GM23248 (cell line): ENCODE data around the gene DNAAF9.

ENCODE experiments used
- EZH2 ChIP-seq: fragments of 200-600 bp; sonication (generic); IDR thresholded peaks from 2 replicates; pipeline ENCODE4 v1.6.1; 2018; ENCODE audit warnings: antibody characterized with exemption, mild to moderate bottlenecking; ENCODE audit not compliant: insufficient read depth, poor library complexity, severe bottlenecking
- EZH2phosphoT487 ChIP-seq: fragments of 200-600 bp; sonication (generic); IDR thresholded peaks from 2 replicates; pipeline ENCODE4 v1.6.1; 2018; ENCODE audit warnings: antibody characterized with exemption, moderate library complexity, mild to moderate bottlenecking, low read depth; ENCODE audit not compliant: insufficient read depth

GRCh38 chr20:3400260-3401155 lies 7.0 kb downstream of the DNAAF9 start:
- TF ChIP-seq EZH2, result no peak
- no peak for TF ChIP-seq EZH2phosphoT487
